Cardiac fibroblast (primary cell): ENCODE results near the gene CFD.
"Not testable (repeated sequence)": the region's sequence is repeated elsewhere in the genome, so short reads cannot be mapped to it uniquely, and the experiment has no call there.

Source experiments
- DNase-seq, 2 donors: peaks; one replicate each; pipeline versions ENCODE4 v3.0.0 to v3.0.0-alpha.2; 2010; ENCODE audit warnings: low read depth in 2 of 2
- H3K4me3 ChIP-seq, 2 donors: replicated peaks in 1 of 2; 1 replicate in 1 of 2; 2 replicates in 1 of 2; pipeline ENCODE4 v1.5.1; 2011; ENCODE audit warnings: low read depth in 2 of 2, low read length in 2 of 2, mild to moderate bottlenecking in 2 of 2, moderate library complexity in 1 of 2
- CTCF ChIP-seq: IDR thresholded peaks from one replicate; pipeline ENCODE4 v1.5.1; 2011; ENCODE audit warnings: low read depth, mild to moderate bottlenecking, low read length, inconsistent platforms

Gene CFD

GRCh38 chr19:850221-850978, 9.1 kb upstream of the CFD start:
- no peak for TF ChIP-seq CTCF
- H3K4me3 ChIP-seq: peak overlapping the region; percentile 5 to 13
- peak; percentile 89 to 99 for DNase-seq

- no peak for DNase-seq
- TF ChIP-seq CTCF: no peak
- peak overlapping the region; percentile 5 to 13 for H3K4me3 ChIP-seq
These were observed 8.5 kb upstream of the CFD start for GRCh38 chr19:850979-851335.

GRCh38 chr19:852136-853013, 7.1 kb upstream of the CFD start, which contains the start of gene ELANE:
Gene ELANE (plus strand): TSS chr19:852303. CDS start chr19:852329, 26 bp downstream.
- TF ChIP-seq CTCF: no peak
- no peak within 1 kb of the TSS for H3K4me3 ChIP-seq
- DNase-seq: no peak

- no peak for TF ChIP-seq CTCF
- no peak for DNase-seq
- H3K4me3 ChIP-seq: no peak overlapping the region
These were observed 6.4 kb upstream of the CFD start for GRCh38 chr19:853014-853585.

GRCh38 chr19:853614-854220, 5.7 kb upstream of the CFD start:
- not testable (repeated sequence) for H3K4me3 ChIP-seq, DNase-seq

GRCh38 chr19:854549-854948, 4.9 kb upstream of the CFD start:
- no peak overlapping the region for H3K4me3 ChIP-seq
- TF ChIP-seq CTCF: no peak
- no peak for DNase-seq

- no peak overlapping the region for H3K4me3 ChIP-seq
- no peak for TF ChIP-seq CTCF
- no peak for DNase-seq
These were observed 4.3 kb upstream of the CFD start for GRCh38 chr19:855142-855541.
